HUES6 (cell line): ENCODE measurements around the gene TOGARAM2.

Source experiments
- H3K27ac ChIP-seq: 2 replicates; pipeline ENCODE4 v1.7.0; 2013; ENCODE audit warnings: low read depth, mild to moderate bottlenecking, low read length, inconsistent platforms
- H3K27me3 ChIP-seq: 2 replicates; pipeline ENCODE4 v1.6.1; 2013; ENCODE audit warnings: low read length; ENCODE audit not compliant: control insufficient read depth, insufficient read depth
- H3K36me3 ChIP-seq: 2 replicates; pipeline ENCODE4 v1.6.1; 2013; ENCODE audit warnings: low read length; ENCODE audit not compliant: control insufficient read depth, insufficient read depth
- H3K4me1 ChIP-seq: 2 replicates; pipeline ENCODE4 v1.6.1; 2013; ENCODE audit warnings: low read length; ENCODE audit not compliant: control insufficient read depth, insufficient read depth
- H3K4me3 ChIP-seq: 2 replicates; pipeline ENCODE4 v1.5.1; 2013; ENCODE audit warnings: low read depth, low read length
- H3K9ac ChIP-seq: one replicate; pipeline ENCODE4 v1.6.1; 2013; ENCODE audit warnings: mild to moderate bottlenecking, low read length
- H3K9me3 ChIP-seq: 2 replicates; pipeline ENCODE4 v1.6.1; 2013; ENCODE audit warnings: low read depth, low read length; ENCODE audit not compliant: control insufficient read depth, insufficient read depth

TOGARAM2 gene

DNA sequence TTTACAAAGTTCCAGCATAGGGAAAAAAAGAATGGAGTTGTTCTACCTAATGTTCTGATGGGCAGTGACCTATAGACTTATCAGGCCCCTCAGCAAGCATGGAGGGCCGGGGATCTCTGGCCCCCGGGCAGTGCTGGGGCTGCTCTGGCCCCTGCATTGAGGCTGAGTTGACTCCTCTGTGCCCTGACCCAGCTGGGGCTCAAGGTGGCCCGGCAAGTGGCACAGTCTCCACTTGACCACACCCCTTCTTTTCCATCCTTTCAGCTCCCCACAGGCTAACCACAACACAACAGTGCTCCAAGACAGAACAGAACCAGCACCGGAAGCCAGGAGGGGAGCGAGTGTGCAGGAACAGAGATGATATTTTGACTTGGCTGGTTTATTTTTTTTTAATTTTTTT is 19.9 kb downstream of the TOGARAM2 start:
- Histone ChIP-seq H3K4me1 (peaks cover 5% of the 10 kb centered on the region; the same call in 1 of the 2 replicates), H3K36me3 (no peaks in the 10 kb centered on the region), H3K9ac (no peak overlapping the region), H3K9me3 (peaks cover 13% of the 10 kb centered on the region; the same call in 1 of the 2 replicates), H3K27me3 (no peaks in the 10 kb centered on the region), H3K27ac (no peak overlapping the region), H3K4me3 (no peak overlapping the region)

- Histone ChIP-seq H3K9me3 (peaks cover 16% of the 10 kb centered on the region; the same call in 1 of the 2 replicates), H3K4me1 (peaks cover 5% of the 10 kb centered on the region; the same call in 1 of the 2 replicates), H3K27ac (no peak overlapping the region), H3K4me3 (no peak overlapping the region), H3K9ac (no peak overlapping the region), H3K27me3 (no peaks in the 10 kb centered on the region), H3K36me3 (no peaks in the 10 kb centered on the region)
Measured at GRCh38 chr2:29001806-29002205, 20.7 kb downstream of the TOGARAM2 start.

DNA sequence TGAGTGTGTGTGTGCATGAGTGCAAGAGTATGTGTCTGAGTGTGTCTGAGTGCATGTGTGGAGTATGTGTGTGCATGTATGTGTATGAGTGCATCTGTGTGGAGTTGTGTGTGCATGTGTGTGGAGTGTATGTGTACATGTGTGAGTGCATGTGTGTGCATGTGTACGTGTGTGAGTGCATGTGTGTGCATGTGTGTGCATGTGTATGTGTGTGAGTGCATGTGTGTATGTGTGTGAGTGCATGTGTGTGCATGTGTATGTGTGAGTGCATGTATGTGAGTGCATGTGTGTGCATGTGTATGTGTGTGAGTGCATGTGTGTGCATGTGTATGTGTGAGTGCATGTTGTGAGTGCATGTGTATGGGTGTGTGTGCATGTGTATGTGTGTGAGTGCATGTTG is 23.7 kb downstream of the TOGARAM2 start:
- Histone ChIP-seq H3K4me1 (peaks cover 4% of the 10 kb centered on the region; the same call in 1 of the 2 replicates), H3K27ac (no peak overlapping the region)

DNA sequence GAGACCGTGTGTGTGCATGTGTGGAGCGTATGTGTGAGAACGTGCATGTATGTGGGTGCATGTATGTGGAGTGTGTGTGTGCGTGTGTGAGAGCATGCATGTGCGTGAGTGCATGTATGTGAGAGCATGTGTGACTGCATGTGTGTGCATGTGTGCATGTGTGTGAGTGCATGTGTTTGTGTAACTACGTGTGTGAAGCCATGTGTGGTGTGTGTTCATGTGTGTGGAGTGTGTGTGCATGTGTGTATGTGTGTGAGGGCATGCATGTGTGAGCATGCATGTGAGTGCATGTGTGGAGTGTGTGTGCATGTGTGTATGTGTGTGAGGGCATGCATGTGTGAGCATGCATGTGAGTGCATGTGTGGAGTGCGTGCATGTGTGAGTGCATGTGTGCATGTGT is 24.2 kb downstream of the TOGARAM2 start:
- Histone ChIP-seq H3K4me3 (no peak overlapping the region), H3K27me3 (no peaks in the 10 kb centered on the region), H3K9ac (no peak overlapping the region), H3K9me3 (peaks cover 16% of the 10 kb centered on the region; the same call in 1 of the 2 replicates), H3K27ac (no peak overlapping the region), H3K4me1 (peaks cover 10% of the 10 kb centered on the region; the same call in 1 of the 2 replicates), H3K36me3 (no peaks in the 10 kb centered on the region)

More for the DNA sequence above, 23.7 kb downstream of the TOGARAM2 start:
- no peaks in the 10 kb centered on the region for H3K36me3 ChIP-seq
- peaks cover 16% of the 10 kb centered on the region; the same call in 1 of the 2 replicates for H3K9me3 ChIP-seq
- H3K4me3 ChIP-seq, result no peak overlapping the region
- no peaks in the 10 kb centered on the region for H3K27me3 ChIP-seq
- no peak overlapping the region for H3K9ac ChIP-seq

DNA sequence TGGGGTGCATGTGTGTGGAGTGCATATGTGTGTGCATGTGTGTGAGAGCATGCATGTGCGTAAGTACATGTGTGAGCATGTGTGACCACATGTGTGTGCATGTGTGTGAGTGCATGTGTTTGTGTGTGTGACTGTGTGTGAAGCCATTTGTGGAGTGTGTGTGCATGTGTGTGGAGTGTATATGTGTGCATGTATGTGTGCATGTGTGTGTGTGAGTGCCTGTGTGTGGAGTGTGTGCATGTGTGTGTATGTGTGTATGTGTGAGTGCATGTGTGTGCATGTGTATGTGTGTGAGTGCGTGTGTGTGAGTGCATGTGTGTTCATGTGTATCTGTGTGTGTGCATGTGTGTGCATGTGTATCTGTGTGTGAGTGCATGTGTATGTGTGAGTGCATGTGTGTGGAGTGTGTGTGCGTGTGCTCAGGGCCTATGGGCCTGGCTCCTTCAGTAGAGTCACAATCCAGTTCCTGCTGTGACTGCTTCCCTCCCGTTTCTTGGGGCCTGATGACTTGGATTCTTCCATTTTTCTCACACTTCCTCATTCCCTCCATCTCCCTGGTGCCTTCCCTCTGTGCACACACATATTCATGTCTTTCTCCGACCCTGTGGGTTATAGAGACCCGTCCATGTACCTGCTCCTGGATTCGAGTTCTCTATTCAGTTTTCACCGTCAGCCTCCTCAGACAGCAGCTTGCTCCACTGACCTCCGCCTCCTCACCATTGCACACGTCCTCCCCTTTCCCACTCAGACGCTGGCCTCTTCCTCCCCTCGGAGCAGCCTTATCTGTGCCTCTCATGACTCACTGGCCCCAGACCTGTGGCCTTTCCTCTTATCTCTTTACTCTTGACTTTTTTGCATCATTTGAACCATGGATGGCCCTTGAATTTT is 25.2 kb downstream of the TOGARAM2 start:
- Histone ChIP-seq H3K27me3 (no peaks in the 10 kb centered on the region), H3K9me3 (peaks cover 16% of the 10 kb centered on the region; the same call in 1 of the 2 replicates)

GRCh38 chr2:29006980-29007301 is 25.8 kb downstream of the TOGARAM2 start:
- no peak overlapping the region for H3K9ac ChIP-seq
- peaks cover 26% of the 10 kb centered on the region for H3K4me1 ChIP-seq

More for the DNA sequence above, 25.2 kb downstream of the TOGARAM2 start:
- Histone ChIP-seq H3K4me3 (no peak overlapping the region), H3K9ac (no peak overlapping the region), H3K4me1 (peaks cover 20% of the 10 kb centered on the region), H3K27ac (no peak overlapping the region), H3K36me3 (no peaks in the 10 kb centered on the region)

DNA sequence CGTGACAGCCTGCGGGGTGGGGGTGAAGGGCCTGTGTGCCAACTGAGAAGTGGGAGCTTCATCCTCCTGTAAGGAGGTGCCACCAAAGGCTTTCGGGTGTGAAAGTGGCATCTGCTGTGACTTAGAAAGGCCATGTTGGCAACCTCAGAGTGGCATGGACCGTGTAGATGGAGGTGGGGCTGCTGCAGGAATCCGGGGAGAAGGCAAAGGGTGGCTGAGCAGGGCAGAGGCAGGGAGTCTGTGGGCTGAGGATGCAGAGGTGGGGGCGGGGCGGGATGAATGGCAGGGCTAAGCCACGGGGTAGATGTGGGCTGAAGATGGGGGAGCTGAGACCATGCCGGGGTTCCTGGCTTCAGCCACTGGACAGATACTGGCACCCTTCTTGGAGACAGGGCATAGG is 28.2 kb downstream of the TOGARAM2 start:
- Histone ChIP-seq H3K36me3 (no peaks in the 10 kb centered on the region), H3K27me3 (no peaks in the 10 kb centered on the region), H3K9me3 (peaks cover 16% of the 10 kb centered on the region; the same call in 1 of the 2 replicates), H3K27ac (no peak overlapping the region), H3K4me1 (peaks cover 33% of the 10 kb centered on the region), H3K4me3 (no peak overlapping the region), H3K9ac (no peak overlapping the region)

More at GRCh38 chr2:29006980-29007301, 25.8 kb downstream of the TOGARAM2 start:
- Histone ChIP-seq H3K36me3 (no peaks in the 10 kb centered on the region), H3K27ac (no peak overlapping the region), H3K9me3 (peaks cover 16% of the 10 kb centered on the region; the same call in 1 of the 2 replicates), H3K4me3 (no peak overlapping the region), H3K27me3 (no peaks in the 10 kb centered on the region)

DNA sequence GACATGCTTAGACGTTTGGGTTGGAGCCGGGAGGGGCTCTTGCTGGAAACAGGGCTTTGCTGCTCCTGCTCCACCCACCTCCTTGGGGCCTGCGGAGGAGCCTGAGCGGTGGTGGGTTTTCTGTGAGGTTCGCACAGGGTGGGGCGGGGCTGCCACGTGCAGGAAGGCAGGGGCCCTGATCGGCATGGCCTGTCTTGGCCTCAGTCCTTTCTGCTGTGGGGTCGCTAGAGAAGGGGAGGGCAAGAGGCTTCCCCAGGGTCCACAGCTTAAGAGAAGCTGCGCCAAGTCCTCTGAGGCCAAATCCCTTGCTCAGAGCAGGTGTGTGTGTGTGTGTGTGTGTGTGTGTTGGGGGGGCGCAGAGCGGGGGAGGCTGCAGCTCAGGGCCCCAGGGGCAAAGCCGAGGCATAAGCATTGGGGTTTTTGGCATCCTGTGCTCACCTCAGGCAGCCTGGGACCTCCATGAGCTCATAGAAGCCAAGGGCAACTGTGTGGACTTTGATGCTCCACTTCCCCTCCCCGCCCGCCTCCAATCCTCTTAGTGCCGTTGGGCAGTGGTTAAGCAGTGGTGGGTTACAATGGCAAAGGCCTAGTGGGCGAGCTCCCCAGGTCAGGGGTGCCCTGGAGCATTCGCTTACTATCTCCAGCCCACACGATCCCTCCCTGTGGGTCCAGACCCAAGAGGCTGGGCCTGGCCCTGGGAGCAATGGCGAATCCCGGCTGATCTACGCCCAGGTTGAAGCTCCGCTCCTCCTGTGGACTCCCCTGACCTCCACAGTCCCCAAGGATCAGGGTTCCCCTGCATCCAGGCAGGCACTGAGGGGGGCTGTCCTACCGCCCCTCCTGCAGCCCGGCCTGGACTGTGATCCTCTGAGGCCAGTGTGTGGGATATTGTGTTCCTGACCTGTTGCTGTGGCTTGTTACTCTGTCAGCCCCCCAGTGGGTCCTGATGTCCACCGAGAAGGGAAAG is 28.9 kb downstream of the TOGARAM2 start:
- Histone ChIP-seq H3K9ac (no peak overlapping the region), H3K4me1 (peaks cover 34% of the 10 kb centered on the region)

DNA sequence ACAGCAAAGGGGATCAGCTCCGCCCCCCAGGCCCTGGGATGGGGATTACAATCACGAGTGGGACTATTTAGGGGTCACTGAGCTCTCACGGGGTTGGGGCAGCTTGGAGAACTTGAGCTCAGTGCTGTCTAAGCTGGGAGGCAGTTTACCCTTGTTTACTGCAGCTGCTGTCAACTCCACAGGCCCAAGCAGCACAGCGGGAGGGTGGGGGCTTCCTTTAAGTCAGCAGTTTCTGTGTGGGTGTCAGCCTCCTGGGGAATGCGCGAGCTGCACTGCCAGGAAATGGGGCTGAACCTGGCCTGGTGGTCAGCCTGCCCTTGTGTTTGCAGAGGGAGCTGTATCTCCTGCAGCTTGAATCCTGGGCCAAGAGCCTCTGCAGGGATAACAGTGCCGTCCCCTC is 29.8 kb downstream of the TOGARAM2 start:
- H3K4me1 ChIP-seq, result peaks cover 37% of the 10 kb centered on the region
- H3K27ac ChIP-seq, result no peak overlapping the region

More for the DNA sequence above, 28.9 kb downstream of the TOGARAM2 start:
- Histone ChIP-seq H3K27ac (no peak overlapping the region), H3K27me3 (no peaks in the 10 kb centered on the region), H3K9me3 (peaks cover 13% of the 10 kb centered on the region; the same call in 1 of the 2 replicates), H3K4me3 (no peak overlapping the region), H3K36me3 (no peaks in the 10 kb centered on the region)

GRCh38 chr2:29011418-29012060 is 30.4 kb downstream of the TOGARAM2 start:
- H3K27ac ChIP-seq, result no peak overlapping the region

More for the DNA sequence above, 29.8 kb downstream of the TOGARAM2 start:
- Histone ChIP-seq H3K9ac (no peak overlapping the region), H3K4me3 (no peak overlapping the region), H3K36me3 (no peaks in the 10 kb centered on the region), H3K27me3 (no peaks in the 10 kb centered on the region), H3K9me3 (peaks cover 3% of the 10 kb centered on the region; the same call in 1 of the 2 replicates)

More at GRCh38 chr2:29011418-29012060, 30.4 kb downstream of the TOGARAM2 start:
- no peaks in the 10 kb centered on the region for H3K9me3 ChIP-seq
- no peaks in the 10 kb centered on the region for H3K27me3 ChIP-seq
- H3K36me3 ChIP-seq, result no peaks in the 10 kb centered on the region
- no peak overlapping the region for H3K4me3 ChIP-seq
- H3K4me1 ChIP-seq, result peaks cover 37% of the 10 kb centered on the region
- H3K9ac ChIP-seq, result no peak overlapping the region
